IMR-90 (cell line): ENCODE data around the gene CREB5. TPM values are rescaled to one million over a fixed set of nuclear protein-coding genes. Genes with fewer than 3 reads are reported as not detected.

Source experiments
- ATAC-seq: fragments of 200-7000 bp; cut with Tn5 transposase; 2 replicates; pipeline ENCODE4 v1.9.1; 2020; ENCODE audit warnings: low read depth, mild to moderate bottlenecking, moderate library complexity
- BruUV-seq: library from RNA; stranded (reverse); fragments of 400-500 nt; replicated peaks from 2 replicates; lab custom pipeline; 2021; lab: Mats Ljungman, UMichigan
- CTCF ChIA-PET: fragments of 300-600 bp; formaldehyde crosslinking; extraction: SDS; loops from one replicate; lab custom pipeline; 2021; ENCODE audit warnings: antibody characterized with exemption; lab: Yijun Ruan, JAX
- POLR2A ChIA-PET: fragments of 300-600 bp; sonication (Branson Sonifier 250); formaldehyde crosslinking; loops from one replicate; lab custom pipeline; 2022; ENCODE audit warnings: antibody characterized with exemption; ENCODE audit not compliant: unreplicated experiment; lab: Charles Lee
- DNase-seq: peaks from one replicate; pipeline ENCODE4 v3.0.0; 2013
- H2AFZ ChIP-seq: replicated peaks from 2 replicates; pipeline ENCODE3; 2013; ENCODE audit warnings: low read length, mild to moderate bottlenecking; ENCODE audit not compliant: poor library complexity
- H2AK5ac ChIP-seq: 2 replicates; pipeline ENCODE4 v1.6.1; 2013; ENCODE audit warnings: low read depth, low read length, inconsistent platforms
- H2AK9ac ChIP-seq: replicated peaks from 2 replicates; pipeline ENCODE3; 2013; ENCODE audit warnings: mild to moderate bottlenecking, low read depth, low read length, moderate library complexity; ENCODE audit not compliant: poor library complexity
- H2BK120ac ChIP-seq: 2 replicates; pipeline ENCODE4 v1.6.1; 2013; ENCODE audit warnings: low read depth, low read length, inconsistent platforms
- H2BK15ac ChIP-seq: 3 replicates; pipeline ENCODE4 v1.6.1; 2013; ENCODE audit warnings: low read depth, low read length, inconsistent platforms
- H2BK20ac ChIP-seq: 2 replicates; pipeline ENCODE4 v1.6.1; 2013; ENCODE audit warnings: low read depth, mild to moderate bottlenecking, inconsistent platforms, low read length, moderate library complexity
- H2BK5ac ChIP-seq: 2 replicates; pipeline ENCODE4 v1.6.1; 2013; ENCODE audit warnings: mild to moderate bottlenecking, low read depth, low read length, inconsistent platforms; ENCODE audit not compliant: poor library complexity, severe bottlenecking
- H3K14ac ChIP-seq: replicated peaks from 2 replicates; pipeline ENCODE4 v1.6.1; 2013; ENCODE audit warnings: low read depth, low read length, inconsistent platforms
- H3K18ac ChIP-seq: 2 replicates; pipeline ENCODE4 v1.6.1; 2013; ENCODE audit warnings: low read depth, low read length, control low read depth
- H3K23ac ChIP-seq: 2 replicates; pipeline ENCODE4 v1.6.1; 2013; ENCODE audit warnings: low read depth, low read length, inconsistent platforms
- H3K27ac ChIP-seq: 2 replicates; pipeline ENCODE4 v1.5.1; 2013; ENCODE audit warnings: mild to moderate bottlenecking, control low read depth, low read length; ENCODE audit not compliant: insufficient read depth
- H3K27me3 ChIP-seq: 2 replicates; pipeline ENCODE4 v1.6.1; 2013; ENCODE audit warnings: low read length; ENCODE audit not compliant: control insufficient read depth, insufficient read depth
- H3K36me3 ChIP-seq: 2 replicates; pipeline ENCODE4 v1.6.1; 2013; ENCODE audit warnings: low read length, mixed read lengths; ENCODE audit not compliant: control insufficient read depth, insufficient read depth
- H3K4ac ChIP-seq: 2 replicates; pipeline ENCODE4 v1.6.1; 2013; ENCODE audit warnings: low read depth, low read length, inconsistent platforms
- H3K4me1 ChIP-seq: 2 replicates; pipeline ENCODE4 v1.6.1; 2013; ENCODE audit warnings: low read length, mixed read lengths; ENCODE audit not compliant: control insufficient read depth, insufficient read depth
- H3K4me2 ChIP-seq: 2 replicates; pipeline ENCODE4 v1.6.1; 2013; ENCODE audit warnings: low read depth, mild to moderate bottlenecking, control low read depth, low read length, moderate library complexity
- H3K4me3 ChIP-seq: 2 replicates; pipeline ENCODE4 v1.5.1; 2013; ENCODE audit warnings: low read depth, mild to moderate bottlenecking, control low read depth, low read length, moderate library complexity; ENCODE audit not compliant: insufficient read depth
- H3K56ac ChIP-seq: 2 replicates; pipeline ENCODE4 v1.6.1; 2013; ENCODE audit warnings: low read length, inconsistent platforms; ENCODE audit not compliant: insufficient read depth; ENCODE audit errors: extremely low read depth
- H3K79me1 ChIP-seq, 2 experiments: 2 replicates each; pipeline ENCODE4 v1.6.1; 2013; ENCODE audit warnings: low read length in 2 of 2, inconsistent platforms in 1 of 2, low read depth in 1 of 2
- H3K9ac ChIP-seq: 2 replicates; pipeline ENCODE4 v1.6.1; 2013; ENCODE audit warnings: low read depth, low read length, control low read depth
- H3K9me1 ChIP-seq: 2 replicates; pipeline ENCODE4 v1.6.1; 2013; ENCODE audit warnings: low read length, inconsistent platforms; ENCODE audit not compliant: insufficient read depth
- H3K9me3 ChIP-seq: 2 replicates; pipeline ENCODE4 v1.6.1; 2013; ENCODE audit warnings: low read length; ENCODE audit not compliant: control insufficient read depth, insufficient read depth
- H4K20me1 ChIP-seq: 2 replicates; pipeline ENCODE4 v1.6.1; 2013; ENCODE audit warnings: low read length, inconsistent platforms; ENCODE audit not compliant: insufficient read depth
- H4K5ac ChIP-seq: 2 replicates; pipeline ENCODE4 v1.6.1; 2013; ENCODE audit warnings: mild to moderate bottlenecking, low read depth, low read length, control low read depth
- H4K8ac ChIP-seq, 2 experiments: 2 replicates each; pipeline ENCODE4 v1.6.1; 2013; ENCODE audit warnings: low read depth in 2 of 2, low read length in 2 of 2, control low read depth in 1 of 2, inconsistent platforms in 1 of 2
- H4K91ac ChIP-seq: 2 replicates; pipeline ENCODE4 v1.6.1; 2013; ENCODE audit warnings: low read depth, low read length, inconsistent platforms; ENCODE audit not compliant: insufficient read depth
- BHLHE40 ChIP-seq: fragments of 150-350 bp; IDR thresholded peaks from 2 replicates; pipeline ENCODE4 v1.6.1; 2016; ENCODE audit warnings: mild to moderate bottlenecking, low read depth, low read length
- CEBPB ChIP-seq: IDR thresholded peaks from 2 replicates; pipeline ENCODE4 v1.6.1; 2012; ENCODE audit warnings: low read depth, low read length, improper control_type of control experiment
- CHD1 ChIP-seq: IDR thresholded peaks from 2 replicates; pipeline ENCODE4 v1.6.1; 2012; ENCODE audit warnings: low read depth, low read length, improper control_type of control experiment
- FOS ChIP-seq: fragments of 150-350 bp; IDR thresholded peaks from 2 replicates; pipeline ENCODE4 v1.6.1; 2016; ENCODE audit warnings: low read depth, low read length
- MAFK ChIP-seq: IDR thresholded peaks from 2 replicates; pipeline ENCODE4 v1.6.1; 2012; ENCODE audit warnings: low read depth, low read length, improper control_type of control experiment
- MAZ ChIP-seq: IDR thresholded peaks from 2 replicates; pipeline ENCODE4 v1.6.1; 2012; ENCODE audit warnings: low read depth, mild to moderate bottlenecking, low read length, improper control_type of control experiment, moderate library complexity, borderline replicate concordance
- MXI1 ChIP-seq: IDR thresholded peaks from 2 replicates; pipeline ENCODE4 v1.6.1; 2012; ENCODE audit warnings: low read depth, mild to moderate bottlenecking, low read length, moderate library complexity, borderline replicate concordance
- NFE2L2 ChIP-seq: fragments of 150-350 bp; IDR thresholded peaks from 2 replicates; pipeline ENCODE4 v1.6.1; 2016; ENCODE audit warnings: low read depth, mild to moderate bottlenecking, low read length
- POLR2A ChIP-seq: IDR thresholded peaks from 2 replicates; pipeline ENCODE4 v1.6.1; 2012; ENCODE audit warnings: mild to moderate bottlenecking, low read depth, low read length
- RAD21 ChIP-seq: IDR thresholded peaks from 2 replicates; pipeline ENCODE4 v1.6.1; 2012; ENCODE audit warnings: low read length, improper control_type of control experiment
- RCOR1 ChIP-seq: IDR thresholded peaks from 2 replicates; pipeline ENCODE4 v1.6.1; 2012; ENCODE audit warnings: mild to moderate bottlenecking, low read length, improper control_type of control experiment; ENCODE audit not compliant: insufficient replicate concordance
- RFX5 ChIP-seq: IDR thresholded peaks from 2 replicates; pipeline ENCODE4 v1.8.0; 2012; ENCODE audit warnings: low read depth, mild to moderate bottlenecking, low read length, moderate library complexity
- SMC3 ChIP-seq: fragments of 150-350 bp; IDR thresholded peaks from 2 replicates; pipeline ENCODE4 v1.6.1; 2016; ENCODE audit warnings: low read depth, mild to moderate bottlenecking, antibody characterized with exemption, low read length, moderate library complexity
- WGBS, 2 experiments: methylation state at CpG; one replicate each; pipeline versions ENCODE4 v1.1.5 to v1.1.7; 2013; ENCODE audit warnings: missing lambda C conversion rate in 2 of 2; ENCODE audit not compliant: insufficient read length in 1 of 2; ENCODE audit errors: extremely low coverage in 2 of 2; 5-methylcytosine and 5-hydroxymethylcytosine counted together
- dilution Hi-C: fragments of 300-500 bp; cut with HindIII; formaldehyde crosslinking; loops from one replicate; pipeline ENCODE4 v1.14.3; 2018; ENCODE audit warnings: low sequenced_read_pairs; ENCODE audit not compliant: unreplicated experiment
- in situ Hi-C: fragments of 300-500 bp; cut with MboI; formaldehyde crosslinking; loops from 3 replicates; pipeline ENCODE4 v1.14.3; 2019; ENCODE audit warnings: low sequenced_read_pairs, inconsistent platforms, mixed read lengths
- intact Hi-C: fragments of 100-400 bp; cut with micrococcal nuclease; formaldehyde crosslinking; loops from 2 replicates; pipeline ENCODE4 v1.10.0; 2022
- polyA plus RNA-seq, 3 experiments: library from polyadenylated mRNA; depleted of rRNA; stranded (reverse); fragments of >200 nt; gene quantifications; 2 replicates each; pipeline ENCODE4 v1.2.3, GENCODE V29; 2012; ENCODE audit warnings: low replicate concordance in 1 of 3
- total RNA-seq: library from RNA; depleted of rRNA; stranded (reverse); fragments of >200 nt; gene quantifications from 2 replicates; pipeline ENCODE4 v1.2.3, GENCODE V29; 2012
- TF ChIP-seq, protein P1 (sequence below): fragments of 150-350 bp; IDR thresholded peaks from 2 replicates; pipeline ENCODE4 v1.6.1; 2016; ENCODE audit warnings: low read depth, mild to moderate bottlenecking, low read length, moderate library complexity, borderline replicate concordance
- TF ChIP-seq, protein P2 (sequence below): conservative IDR thresholded peaks from 2 replicates; pipeline ENCODE4 v1.5.1; 2012; ENCODE audit warnings: mild to moderate bottlenecking, low read depth, low read length, improper control_type of control experiment

The CREB5 gene
- total and polyA plus RNA-seq, 2 of the 4 experiments (the other 2 are of a cell fraction) = 7.3 to 13.1 TPM

DNA sequence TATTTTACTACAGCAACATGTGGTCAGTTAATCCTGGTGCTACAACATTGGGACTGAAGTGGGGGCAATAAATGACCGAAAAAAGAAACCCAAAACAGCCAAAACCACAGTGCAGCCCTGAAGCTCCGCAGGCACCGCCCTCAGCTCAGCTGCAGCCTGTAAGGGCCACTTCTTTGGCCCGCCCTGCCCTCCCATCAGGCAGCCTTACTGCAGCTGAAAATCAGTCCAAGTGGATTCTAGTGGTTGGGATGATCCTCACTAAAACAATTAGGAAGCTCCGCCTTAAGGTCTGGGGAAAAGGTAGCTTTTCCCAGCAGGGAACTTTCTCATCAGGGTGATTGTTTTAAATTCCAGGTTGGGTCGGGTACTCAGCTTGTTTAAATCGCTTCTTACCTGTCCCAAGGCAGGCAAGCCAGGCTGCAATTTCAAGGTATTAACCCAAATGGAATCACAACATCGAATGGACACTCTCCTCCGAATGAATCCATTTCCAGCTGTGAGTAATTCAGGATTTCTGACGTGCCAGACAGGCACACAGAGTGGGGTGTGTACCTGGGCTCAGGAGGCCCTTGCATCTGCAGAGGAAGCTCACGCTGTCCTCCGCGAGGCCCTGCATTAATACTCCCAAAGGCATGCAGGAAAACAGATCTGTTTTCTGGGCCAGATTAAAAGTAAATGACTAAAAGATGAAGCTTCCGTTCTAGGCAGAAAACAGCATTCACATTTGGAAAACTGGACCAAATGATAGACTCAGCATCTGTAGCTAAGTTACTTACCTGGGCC is 104.3 kb downstream of the CREB5 start:
- Histone ChIP-seq H4K91ac (no peak overlapping the region), H2AK5ac (no peak overlapping the region), H2BK5ac (no peak overlapping the region), H3K27ac (no peak overlapping the region), H3K9me1 (no peaks in the 10 kb centered on the region; the same call in 1 of the 2 replicates), H3K56ac (no peak overlapping the region), H3K4me2 (no peak overlapping the region), H3K9ac (no peak overlapping the region), H3K79me1 (no peaks in the 10 kb centered on the region), H2AFZ (no peak overlapping the region), H3K4me3 (no peak overlapping the region), H3K4me1 (no peaks in the 10 kb centered on the region), H4K8ac (no peak overlapping the region), H4K20me1 (no peaks in the 10 kb centered on the region), H3K18ac (no peak overlapping the region), H2AK9ac (no peak overlapping the region), H4K5ac (no peak overlapping the region), H3K23ac (no peak overlapping the region), H3K27me3 (no peaks in the 10 kb centered on the region), H2BK15ac (no peak overlapping the region), H3K36me3 (no peaks in the 10 kb centered on the region), H2BK120ac (no peak overlapping the region), H3K14ac (no peak overlapping the region), H2BK20ac (no peak overlapping the region), H3K9me3 (no peaks in the 10 kb centered on the region), H3K4ac (no peak overlapping the region)
- no peak for TF ChIP-seq BHLHE40
- TF ChIP-seq FOS = no peak
- TF ChIP-seq RCOR1 = no peak
- no peak for TF ChIP-seq POLR2A
- TF ChIP-seq NFE2L2 = no peak
- TF ChIP-seq CEBPB = no peak
- TF ChIP-seq CHD1 = no peak
- no peak for TF ChIP-seq MXI1
- no peak for TF ChIP-seq SMC3
- TF ChIP-seq MAZ = no peak
- TF ChIP-seq MAFK = no peak
- TF ChIP-seq, protein P1, sequence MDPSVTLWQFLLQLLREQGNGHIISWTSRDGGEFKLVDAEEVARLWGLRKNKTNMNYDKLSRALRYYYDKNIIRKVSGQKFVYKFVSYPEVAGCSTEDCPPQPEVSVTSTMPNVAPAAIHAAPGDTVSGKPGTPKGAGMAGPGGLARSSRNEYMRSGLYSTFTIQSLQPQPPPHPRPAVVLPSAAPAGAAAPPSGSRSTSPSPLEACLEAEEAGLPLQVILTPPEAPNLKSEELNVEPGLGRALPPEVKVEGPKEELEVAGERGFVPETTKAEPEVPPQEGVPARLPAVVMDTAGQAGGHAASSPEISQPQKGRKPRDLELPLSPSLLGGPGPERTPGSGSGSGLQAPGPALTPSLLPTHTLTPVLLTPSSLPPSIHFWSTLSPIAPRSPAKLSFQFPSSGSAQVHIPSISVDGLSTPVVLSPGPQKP = no peak
- TF ChIP-seq RFX5 = no peak
- TF ChIP-seq, protein P2, sequence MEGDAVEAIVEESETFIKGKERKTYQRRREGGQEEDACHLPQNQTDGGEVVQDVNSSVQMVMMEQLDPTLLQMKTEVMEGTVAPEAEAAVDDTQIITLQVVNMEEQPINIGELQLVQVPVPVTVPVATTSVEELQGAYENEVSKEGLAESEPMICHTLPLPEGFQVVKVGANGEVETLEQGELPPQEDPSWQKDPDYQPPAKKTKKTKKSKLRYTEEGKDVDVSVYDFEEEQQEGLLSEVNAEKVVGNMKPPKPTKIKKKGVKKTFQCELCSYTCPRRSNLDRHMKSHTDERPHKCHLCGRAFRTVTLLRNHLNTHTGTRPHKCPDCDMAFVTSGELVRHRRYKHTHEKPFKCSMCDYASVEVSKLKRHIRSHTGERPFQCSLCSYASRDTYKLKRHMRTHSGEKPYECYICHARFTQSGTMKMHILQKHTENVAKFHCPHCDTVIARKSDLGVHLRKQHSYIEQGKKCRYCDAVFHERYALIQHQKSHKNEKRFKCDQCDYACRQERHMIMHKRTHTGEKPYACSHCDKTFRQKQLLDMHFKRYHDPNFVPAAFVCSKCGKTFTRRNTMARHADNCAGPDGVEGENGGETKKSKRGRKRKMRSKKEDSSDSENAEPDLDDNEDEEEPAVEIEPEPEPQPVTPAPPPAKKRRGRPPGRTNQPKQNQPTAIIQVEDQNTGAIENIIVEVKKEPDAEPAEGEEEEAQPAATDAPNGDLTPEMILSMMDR = no peak
- no peak for TF ChIP-seq RAD21
- ATAC-seq (no peak), DNase-seq (no peak)
- intact Hi-C loops (no loop called here), dilution Hi-C loops (no loop called here), in situ Hi-C loops (no loop called here)
- POLR2A ChIA-PET = no interaction called here
- 72% methylated on average over 2 of the region's 14 CpGs; no CpG with 5 or more reads in 1 of the 2 experiments for whole genome bisulfite sequencing, 2 experiments
- BruUV-seq = no TSS peak
- CTCF ChIA-PET = interaction anchor here (0.7 to 1.1 kb wide), 2 partner anchors 13 to 405 kb away, joined by 3 read pairs; no protein-coding TSS in a partner anchor
